ENCODE measurements around the gene TNRC6C. TPM values are rescaled to one million over a fixed set of nuclear protein-coding genes. Genes with fewer than 3 reads are reported as not detected.
"Not testable (repeated sequence)": the region's sequence is repeated elsewhere in the genome, so short reads cannot be mapped to it uniquely, and the experiment has no call there.

Gene TNRC6C
- total RNA-seq, 3 donors from 2014 or later (not counting 1 experiment from before 2014, with no cell fraction given): 74.3 to 100 (median 76.3) TPM

DNA sequence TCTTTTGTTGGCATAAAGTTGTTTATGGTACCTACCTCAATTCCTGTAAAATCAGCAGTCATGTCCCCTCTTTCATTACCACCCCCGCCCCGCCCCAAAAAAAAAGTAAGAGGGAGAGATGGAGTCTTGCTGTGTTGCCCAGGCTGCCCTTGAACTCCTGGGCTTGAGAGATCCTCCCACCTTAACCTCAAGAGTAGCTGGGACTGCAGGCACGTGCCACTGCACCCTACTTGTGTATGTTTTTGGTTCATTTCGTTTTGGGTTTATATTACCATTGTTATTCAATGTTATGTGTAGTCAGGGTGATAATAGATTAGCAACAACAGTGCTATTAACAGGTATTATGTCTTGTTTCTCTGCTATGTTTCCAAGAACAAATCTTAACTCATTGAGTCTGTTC lies 15.9 kb downstream of the TNRC6C start:
- Histone ChIP-seq H3K4me3 (ENCODE audit: low read length) (no peak overlapping the region), H3K9me3 (ENCODE audit: control insufficient read depth, insufficient read depth, low read length) (no peaks in the 10 kb centered on the region), H3K36me3 (ENCODE audit: control insufficient read depth, insufficient read depth, low read length) (no peaks in the 10 kb centered on the region), H3K27me3 (ENCODE audit: control insufficient read depth, insufficient read depth, low read length) (no peaks in the 10 kb centered on the region), H3K4me1 (ENCODE audit: control insufficient read depth, insufficient read depth, low read length) (peaks cover 4% of the 10 kb centered on the region), H3K27ac (ENCODE audit: low read length) (no peak overlapping the region)
- no peaks in the 10 kb centered on the region for H3K36me3 Mint-ChIP-seq
- H3K9me3 Mint-ChIP-seq: no peaks in the 10 kb centered on the region
- H3K4me1 Mint-ChIP-seq: peaks cover 61 to 70% of the 10 kb centered on the region in 2 donors
- no peak for DNase-seq
- no peak overlapping the region for H3K27ac Mint-ChIP-seq
- H3K4me3 Mint-ChIP-seq: no peak overlapping the region
- peak in 2 of 3 donors; percentile 24 to 39 for ATAC-seq
- intact Hi-C loops (cut with micrococcal nuclease): no loop called here
- 78% methylated on average over 4 of the region's 4 CpGs for WGBS (ENCODE audit: insufficient coverage)
- TF ChIP-seq, protein P1, sequence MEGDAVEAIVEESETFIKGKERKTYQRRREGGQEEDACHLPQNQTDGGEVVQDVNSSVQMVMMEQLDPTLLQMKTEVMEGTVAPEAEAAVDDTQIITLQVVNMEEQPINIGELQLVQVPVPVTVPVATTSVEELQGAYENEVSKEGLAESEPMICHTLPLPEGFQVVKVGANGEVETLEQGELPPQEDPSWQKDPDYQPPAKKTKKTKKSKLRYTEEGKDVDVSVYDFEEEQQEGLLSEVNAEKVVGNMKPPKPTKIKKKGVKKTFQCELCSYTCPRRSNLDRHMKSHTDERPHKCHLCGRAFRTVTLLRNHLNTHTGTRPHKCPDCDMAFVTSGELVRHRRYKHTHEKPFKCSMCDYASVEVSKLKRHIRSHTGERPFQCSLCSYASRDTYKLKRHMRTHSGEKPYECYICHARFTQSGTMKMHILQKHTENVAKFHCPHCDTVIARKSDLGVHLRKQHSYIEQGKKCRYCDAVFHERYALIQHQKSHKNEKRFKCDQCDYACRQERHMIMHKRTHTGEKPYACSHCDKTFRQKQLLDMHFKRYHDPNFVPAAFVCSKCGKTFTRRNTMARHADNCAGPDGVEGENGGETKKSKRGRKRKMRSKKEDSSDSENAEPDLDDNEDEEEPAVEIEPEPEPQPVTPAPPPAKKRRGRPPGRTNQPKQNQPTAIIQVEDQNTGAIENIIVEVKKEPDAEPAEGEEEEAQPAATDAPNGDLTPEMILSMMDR (IDR thresholded peaks at IDR 0.05): no peak
- H3K27me3 Mint-ChIP-seq (ENCODE audit: low read depth in 2 of 2): no peaks in the 10 kb centered on the region

- peak overlapping the region; percentile 4 to 54 for H3K27ac Mint-ChIP-seq
Observed at GRCh38 chr17:77982430-77982829, 23.9 kb downstream of the TNRC6C start.

GRCh38 chr17:77990301-77990700 lies 31.8 kb downstream of the TNRC6C start:
- Mint-ChIP-seq H3K4me1 (peaks cover 36 to 55% of the 10 kb centered on the region in 2 donors), H3K27me3 (ENCODE audit: low read depth in 2 of 2) (no peaks in the 10 kb centered on the region)

More at GRCh38 chr17:77982430-77982829, 23.9 kb downstream of the TNRC6C start:
- H3K27ac ChIP-seq (ENCODE audit: low read length); intact Hi-C loops (cut with micrococcal nuclease); DNase-seq; H3K27me3 ChIP-seq (ENCODE audit: control insufficient read depth, insufficient read depth, low read length); H3K4me3 ChIP-seq (ENCODE audit: low read length); H3K9me3 ChIP-seq (ENCODE audit: control insufficient read depth, insufficient read depth, low read length); H3K27me3 Mint-ChIP-seq (ENCODE audit: low read depth in 2 of 2); H3K36me3 Mint-ChIP-seq; H3K4me3 Mint-ChIP-seq; ATAC-seq; H3K36me3 ChIP-seq (ENCODE audit: control insufficient read depth, insufficient read depth, low read length); H3K4me1 ChIP-seq (ENCODE audit: control insufficient read depth, insufficient read depth, low read length); H3K9me3 Mint-ChIP-seq: not testable (repeated sequence)
- WGBS (ENCODE audit: insufficient coverage): 96% methylated on average over 6 of the region's 6 CpGs
- H3K4me1 Mint-ChIP-seq: peaks cover 40 to 58% of the 10 kb centered on the region in 2 donors

DNA sequence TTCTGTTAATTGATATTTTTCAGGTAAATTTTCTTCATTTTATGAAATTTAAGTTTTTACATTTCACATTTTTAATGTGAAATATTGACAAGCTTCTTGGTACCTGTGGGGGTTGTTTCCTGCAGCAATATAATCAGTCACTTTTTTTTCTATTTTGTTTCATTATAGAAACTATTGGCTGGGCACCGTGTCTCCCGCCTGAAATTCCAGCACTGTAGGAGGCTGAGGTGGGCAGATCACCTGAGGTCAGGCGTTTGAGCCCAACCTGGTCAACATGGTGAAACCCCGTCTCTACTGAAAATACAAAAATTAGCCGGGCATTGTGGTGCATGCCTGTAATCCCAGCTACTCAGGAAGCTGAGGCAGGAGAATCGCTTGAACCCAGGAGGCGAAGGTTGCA lies 35.2 kb downstream of the TNRC6C start:
- H3K4me3 Mint-ChIP-seq; intact Hi-C loops (cut with micrococcal nuclease): not testable (repeated sequence)

More at GRCh38 chr17:77990301-77990700, 31.8 kb downstream of the TNRC6C start:
- ATAC-seq (no peak), DNase-seq (no peak)
- Histone ChIP-seq H3K4me3 (ENCODE audit: low read length) (no peak overlapping the region), H3K27ac (ENCODE audit: low read length) (no peak overlapping the region), H3K9me3 (ENCODE audit: control insufficient read depth, insufficient read depth, low read length) (no peaks in the 10 kb centered on the region), H3K36me3 (ENCODE audit: control insufficient read depth, insufficient read depth, low read length) (no peaks in the 10 kb centered on the region), H3K4me1 (ENCODE audit: control insufficient read depth, insufficient read depth, low read length) (no peaks in the 10 kb centered on the region), H3K27me3 (ENCODE audit: control insufficient read depth, insufficient read depth, low read length) (no peaks in the 10 kb centered on the region)
- 83% methylated on average over 3 of the region's 3 CpGs for WGBS (ENCODE audit: insufficient coverage)
- intact Hi-C loops (cut with micrococcal nuclease): no loop called here
- H3K27ac Mint-ChIP-seq: no peak overlapping the region
- no peaks in the 10 kb centered on the region for H3K36me3 Mint-ChIP-seq
- no peaks in the 10 kb centered on the region for H3K9me3 Mint-ChIP-seq
- no peak overlapping the region for H3K4me3 Mint-ChIP-seq
- TF ChIP-seq, protein P1 (IDR thresholded peaks at IDR 0.05): no peak

More for the DNA sequence above, 35.2 kb downstream of the TNRC6C start:
- H3K4me1 ChIP-seq (ENCODE audit: control insufficient read depth, insufficient read depth, low read length); H3K9me3 ChIP-seq (ENCODE audit: control insufficient read depth, insufficient read depth, low read length); H3K9me3 Mint-ChIP-seq; H3K36me3 Mint-ChIP-seq; ATAC-seq; H3K27me3 Mint-ChIP-seq (ENCODE audit: low read depth in 2 of 2); DNase-seq; H3K27ac Mint-ChIP-seq; H3K4me3 ChIP-seq (ENCODE audit: low read length); H3K27me3 ChIP-seq (ENCODE audit: control insufficient read depth, insufficient read depth, low read length); H3K36me3 ChIP-seq (ENCODE audit: control insufficient read depth, insufficient read depth, low read length); H3K27ac ChIP-seq (ENCODE audit: low read length): not testable (repeated sequence)
- peaks cover 56 to 65% of the 10 kb centered on the region in 2 donors for H3K4me1 Mint-ChIP-seq
- WGBS (ENCODE audit: insufficient coverage): 99% methylated on average over 7 of the region's 7 CpGs
